Umbilical cord (tissue), 2 donors: Measurements from ENCODE around the gene SLC17A2. TPM values are rescaled to one million over a fixed set of nuclear protein-coding genes. Genes with fewer than 3 reads are reported as not detected.
A peak's percentile ranks its signal among the peaks of the same experiment; 100 is the strongest.
"Not testable (repeated sequence)": the region's sequence is repeated elsewhere in the genome, so short reads cannot be mapped to it uniquely, and the experiment has no call there.

Experiments used
- DNase-seq: peaks from one replicate; pipeline ENCODE4 v3.0.0-alpha.2; 2015; ENCODE audit warnings: low spot score
- total RNA-seq: library from RNA; depleted of rRNA; stranded (reverse); fragments of >200 nt; gene quantifications from one replicate; pipeline ENCODE4 v1.2.3, GENCODE V29; 2014; ENCODE audit warnings: low replicate concordance; ENCODE audit not compliant: insufficient read depth

The SLC17A2 gene
- total RNA-seq, 1 donor from 2014 or later: 0.48 TPM

- DNase-seq: no peak
Measured at GRCh38 chr6:25951296-25952032, 21.0 kb upstream of the SLC17A2 start.

GRCh38 chr6:25950297-25950696, 19.8 kb upstream of the SLC17A2 start:
- DNase-seq: no peak

- no peak for DNase-seq
Measured at GRCh38 chr6:25949695-25950094, 19.2 kb upstream of the SLC17A2 start.

- DNase-seq: not testable (repeated sequence)
Measured at GRCh38 chr6:25947492-25947891, 17.0 kb upstream of the SLC17A2 start.

- DNase-seq: no peak
Measured at GRCh38 chr6:25946631-25947030, 16.1 kb upstream of the SLC17A2 start.

DNA sequence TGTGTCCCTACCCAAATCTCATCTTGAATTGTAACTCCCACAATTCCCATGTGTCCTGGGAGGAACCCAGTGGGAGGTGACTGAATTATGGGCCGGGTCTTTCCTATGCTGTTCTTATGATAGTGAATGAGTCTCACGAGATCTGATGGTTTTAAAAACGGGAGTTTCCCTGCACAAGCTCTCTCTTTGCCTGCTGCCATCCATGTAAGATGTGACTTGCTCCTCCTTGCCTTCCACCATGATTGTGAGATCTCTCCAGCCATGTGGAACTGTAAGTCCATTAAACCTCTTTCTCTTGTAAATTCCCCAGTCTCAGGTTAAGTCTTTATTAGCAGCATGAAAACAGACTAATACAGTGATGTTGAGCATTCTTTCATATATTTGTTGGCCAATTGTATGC, 15.2 kb upstream of the SLC17A2 start:
- DNase-seq: not testable (repeated sequence)

DNA sequence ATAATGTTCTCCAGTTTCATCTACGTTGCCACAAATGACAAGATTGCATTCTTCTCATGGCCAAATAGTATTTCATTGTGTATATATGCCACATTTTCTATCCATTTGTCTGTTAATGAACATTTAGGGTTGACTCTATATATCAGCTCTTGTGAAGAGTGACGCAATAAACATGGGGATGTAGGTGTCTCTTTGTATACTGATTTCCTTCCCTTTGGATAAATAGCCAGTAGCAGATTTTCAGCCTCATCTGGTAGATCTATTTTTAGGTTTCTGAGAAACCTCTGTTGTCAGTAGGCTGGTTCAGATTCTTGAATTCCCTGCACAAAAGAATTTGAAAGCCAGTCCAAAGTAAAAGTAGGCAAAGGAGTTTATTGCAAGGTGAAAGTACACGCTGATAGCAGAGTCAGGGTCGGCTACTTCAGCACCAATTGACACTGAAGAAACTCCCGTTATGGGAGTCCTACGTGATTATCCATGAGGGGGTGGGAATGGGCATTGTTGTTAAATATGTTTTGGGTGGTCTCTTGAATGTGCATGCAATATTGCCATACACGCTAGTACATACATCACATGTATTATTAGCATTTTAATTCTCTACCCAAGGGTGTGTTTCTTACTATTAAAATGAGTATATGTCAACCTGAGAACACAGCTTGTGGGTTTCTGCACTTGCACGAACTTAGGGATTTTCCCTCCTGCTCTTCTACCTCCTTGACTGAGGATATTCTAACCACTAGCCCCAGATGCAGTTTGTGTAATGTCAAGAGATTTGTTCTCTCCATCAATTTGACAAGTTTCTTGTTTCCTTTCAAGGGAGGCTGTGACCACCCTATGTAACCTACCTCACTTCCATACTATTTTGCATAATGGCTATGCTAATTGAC, 14.4 kb upstream of the SLC17A2 start:
- peak; percentile 10 for DNase-seq

- DNase-seq: no peak
Measured at GRCh38 chr6:25943887-25944286, 13.4 kb upstream of the SLC17A2 start.

DNA sequence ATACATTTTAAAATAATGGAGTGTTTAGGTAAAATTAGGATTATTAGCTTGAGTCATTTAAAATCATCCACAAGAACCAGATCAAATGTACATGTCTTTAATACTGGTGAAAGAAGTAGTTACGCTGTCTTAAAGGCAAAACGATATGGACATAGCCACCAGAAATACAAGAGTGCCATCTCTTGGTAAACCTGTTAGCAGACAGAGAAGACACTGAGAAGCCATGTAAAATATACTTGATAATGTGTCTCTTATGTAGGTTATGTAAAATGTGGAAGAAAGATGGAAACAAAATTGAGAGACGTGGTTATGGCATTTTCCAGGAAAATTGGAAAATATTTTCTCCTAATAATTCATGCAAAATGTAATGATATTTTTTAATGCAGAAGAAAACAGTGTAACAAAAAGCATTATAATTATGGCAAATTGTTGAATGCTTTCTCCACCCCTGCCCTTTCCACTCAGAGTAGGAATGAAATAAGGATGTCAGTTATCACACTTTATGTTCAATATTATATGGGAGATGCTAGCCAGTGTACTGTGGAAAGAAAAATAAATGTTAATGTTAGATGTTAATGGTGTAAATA, 12.2 kb upstream of the SLC17A2 start:
- peak; percentile 44 for DNase-seq

GRCh38 chr6:25939593-25939992, 9.1 kb upstream of the SLC17A2 start:
- no peak for DNase-seq

DNA sequence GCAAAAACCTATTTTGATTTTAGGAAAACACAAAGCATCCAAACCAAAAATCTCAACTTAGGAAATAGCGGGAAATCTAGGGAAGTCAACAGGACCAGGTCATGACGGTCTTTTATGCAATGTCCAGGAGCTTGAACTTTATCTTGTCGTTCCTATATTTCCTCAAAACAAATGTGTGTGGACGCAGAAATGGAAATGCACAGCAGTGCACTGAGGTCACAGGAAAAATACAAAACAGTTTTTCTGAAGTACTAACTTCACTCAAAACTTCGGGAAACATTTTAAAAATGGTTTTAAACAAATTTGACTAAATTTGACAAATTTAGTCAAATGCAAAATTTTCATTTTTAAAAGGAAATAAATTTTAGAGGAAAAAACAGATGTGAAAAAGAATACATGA, 5.5 kb upstream of the SLC17A2 start:
- DNase-seq: no peak

GRCh38 chr6:25934735-25935313, 4.3 kb upstream of the SLC17A2 start:
- DNase-seq: no peak

GRCh38 chr6:25934156-25934555, 3.7 kb upstream of the SLC17A2 start:
- no peak for DNase-seq

GRCh38 chr6:25931411-25931709, 869 bp upstream of the SLC17A2 start:
- DNase-seq: no peak

DNA sequence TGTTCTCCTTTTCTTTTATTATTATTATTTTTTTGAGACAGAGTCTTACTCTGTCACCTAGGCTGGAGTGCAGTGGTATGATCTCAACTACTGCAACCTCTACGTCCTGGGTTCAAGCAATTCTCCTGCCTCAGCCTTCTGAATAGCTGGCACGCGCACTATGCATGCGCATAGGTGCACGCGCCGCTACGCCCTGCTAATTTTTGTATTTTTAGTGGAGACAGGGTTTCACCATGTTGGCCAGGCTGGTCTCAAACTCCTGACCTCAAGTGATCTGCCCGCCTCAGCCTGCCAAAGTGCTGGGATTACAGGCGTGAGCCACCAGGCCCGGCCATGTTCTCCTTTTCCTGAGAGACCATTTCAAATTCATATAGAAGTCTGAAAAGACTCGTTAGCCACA, 706 bp downstream of the SLC17A2 start:
- DNase-seq: not testable (repeated sequence)

- DNase-seq: no peak
Measured at GRCh38 chr6:25928562-25929324, 1.7 kb downstream of the SLC17A2 start.

GRCh38 chr6:25927756-25928216, 2.7 kb downstream of the SLC17A2 start:
- no peak for DNase-seq

GRCh38 chr6:25927178-25927577, 3.3 kb downstream of the SLC17A2 start:
- no peak for DNase-seq

DNA sequence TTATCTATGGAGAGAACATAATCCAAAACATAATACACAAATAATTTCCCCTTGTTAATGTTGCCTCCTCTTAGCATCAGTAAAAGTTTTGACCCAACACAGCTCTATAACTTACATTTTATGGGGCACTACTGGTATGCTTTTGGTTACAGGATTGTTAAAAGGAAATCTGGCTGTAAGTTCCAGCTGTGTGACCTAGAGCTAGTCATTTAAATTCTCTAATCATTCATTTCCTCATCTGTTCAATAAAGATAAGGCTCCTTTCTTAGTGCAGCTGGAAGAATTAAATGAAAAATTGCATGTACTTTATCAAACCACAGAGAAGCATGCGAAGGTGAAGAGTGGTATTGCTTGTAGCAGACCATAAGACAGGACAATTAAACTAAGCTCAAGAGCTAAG, 4.6 kb downstream of the SLC17A2 start:
- DNase-seq: peak; percentile 8

- DNase-seq: no peak
Measured at GRCh38 chr6:25922301-25922700, 8.2 kb downstream of the SLC17A2 start.

DNA sequence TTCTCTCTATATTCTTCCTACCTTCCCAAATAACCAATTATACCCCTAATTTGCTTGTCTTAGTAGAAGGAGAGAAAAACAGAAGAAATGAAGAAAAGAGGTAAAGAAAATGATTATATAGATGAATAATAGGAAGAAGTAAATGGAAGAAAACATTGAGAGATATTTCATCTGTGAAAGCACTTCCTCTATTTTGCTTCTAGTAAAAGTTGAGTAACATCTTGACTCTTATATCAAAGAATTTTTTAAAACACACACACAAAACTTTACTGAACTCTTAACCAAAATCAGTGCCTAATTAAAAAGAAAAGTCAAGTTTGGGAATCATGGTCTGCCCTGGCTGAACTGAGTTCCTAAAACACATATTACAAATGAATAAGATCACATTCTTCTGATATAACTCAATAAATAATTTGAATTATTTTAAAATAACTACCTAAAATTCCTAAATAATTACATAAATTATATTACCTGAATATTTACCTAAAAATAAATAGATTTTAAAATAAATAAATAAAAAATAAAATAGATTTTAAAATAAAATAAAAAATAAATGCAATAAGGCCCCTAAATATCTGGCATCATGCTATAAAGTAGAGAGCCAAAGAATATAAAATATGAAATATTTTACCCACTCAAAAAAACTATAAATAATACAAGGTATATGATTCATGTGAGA, 8.8 kb downstream of the SLC17A2 start:
- no peak for DNase-seq
